SK-N-DZ (cell line): ENCODE results near the gene BTBD2.
A peak's percentile ranks its signal among the peaks of the same experiment; 100 is the strongest.

Source experiments
- DNase-seq: peaks from one replicate; pipeline ENCODE4 v3.0.0-alpha.2; 2015; ENCODE audit warnings: low spot score
- small RNA-seq, 2 experiments: library from RNA; depleted of rRNA; stranded (forward); fragments of <200 nt; gene quantifications; one replicate each; pipeline ENCODE3, GENCODE V24; 2014

The BTBD2 gene

GRCh38 chr19:1942934-1943555 lies 72.5 kb downstream of the BTBD2 start:
- no peak for DNase-seq

DNA sequence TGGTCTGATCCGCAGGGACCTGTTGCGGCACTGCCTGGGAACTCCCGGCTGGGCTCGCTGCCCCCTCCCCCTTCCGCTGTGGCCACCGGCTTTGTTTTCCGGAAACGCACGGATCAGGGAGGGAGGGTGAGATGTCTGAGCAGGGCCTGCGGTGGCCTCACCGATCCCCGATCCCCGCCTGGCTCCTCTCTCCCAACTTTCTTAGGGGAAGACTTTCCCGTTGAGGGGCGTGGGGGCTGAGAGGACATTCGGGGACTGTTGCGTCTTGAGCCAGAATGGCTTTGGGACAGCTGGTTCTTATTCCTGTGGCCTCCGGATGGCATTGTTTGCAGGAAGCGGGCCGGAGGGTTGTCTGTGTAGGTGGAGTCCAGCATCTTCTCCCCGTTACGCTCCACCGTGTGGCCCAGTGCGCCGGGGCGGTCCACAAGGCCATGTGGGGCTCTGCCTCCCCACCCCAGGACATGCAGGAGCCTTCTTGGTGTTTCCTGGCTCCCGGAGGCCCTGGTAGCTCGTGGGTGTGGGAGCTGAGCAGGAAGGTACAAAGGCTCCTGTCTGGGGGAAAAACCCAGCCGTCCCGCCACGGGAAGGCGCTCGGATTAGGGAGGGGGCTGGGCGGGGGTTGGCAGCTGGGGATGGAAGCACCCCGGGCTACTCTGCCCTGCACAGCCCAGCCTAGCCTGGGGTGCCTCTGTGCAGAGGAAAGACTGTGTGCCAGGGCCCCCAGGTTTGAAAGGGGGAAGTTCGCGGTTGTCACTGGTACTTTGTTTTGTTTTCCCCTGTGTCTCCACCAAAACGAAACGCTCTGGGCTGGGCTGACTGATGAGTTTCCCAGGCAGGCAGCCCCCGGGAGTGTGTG lies 73.2 kb downstream of the BTBD2 start:
- DNase-seq, result peak; percentile 60

DNA sequence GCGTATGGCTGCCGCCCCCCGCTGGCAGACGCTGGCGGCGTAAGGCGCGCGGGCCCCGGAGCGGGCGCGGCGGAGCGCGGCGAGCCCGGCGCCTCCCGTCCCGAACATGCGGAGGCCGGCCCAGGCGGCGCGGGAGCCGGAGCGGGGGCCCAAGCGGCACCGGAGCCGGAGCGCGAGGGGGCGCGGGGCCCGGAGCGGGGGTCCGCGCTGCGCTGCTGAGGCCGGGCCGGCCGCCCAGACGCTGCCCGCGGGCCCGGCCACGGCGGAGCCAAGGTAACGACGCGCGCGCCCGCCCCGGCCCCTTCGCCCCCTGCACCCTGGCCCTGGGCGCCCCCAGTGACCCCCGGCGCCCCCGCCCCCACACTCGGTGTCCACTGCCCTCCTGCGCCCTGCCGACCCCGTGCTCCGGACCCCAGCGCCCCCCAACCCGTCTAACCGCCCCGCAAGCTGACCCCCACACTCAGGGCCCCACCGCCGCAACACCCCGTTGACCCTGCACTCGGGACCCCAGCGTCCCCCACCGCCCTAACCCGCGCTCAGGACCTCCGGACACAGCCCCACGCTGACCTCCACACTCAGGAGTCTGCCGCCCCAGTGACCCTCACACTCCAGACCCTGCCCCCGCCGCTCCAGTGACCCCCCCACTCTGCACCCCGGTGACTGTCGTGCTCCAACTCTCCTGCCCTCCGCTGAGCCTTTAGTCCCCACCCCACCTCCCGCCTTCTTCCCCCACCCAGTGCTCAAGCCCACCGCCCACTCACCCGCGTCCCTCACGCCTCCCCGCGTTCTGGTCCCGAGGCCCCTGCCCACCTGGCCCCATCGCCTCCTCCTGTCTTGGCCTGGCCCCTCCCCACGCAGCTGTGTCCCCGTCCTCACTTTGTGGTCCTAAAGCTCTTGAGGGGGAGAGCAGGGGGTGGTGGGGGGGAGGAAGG lies 74.1 kb downstream of the BTBD2 start, which contains the start of gene CSNK1G2:
Gene CSNK1G2 (plus strand): TSS at position 27 of the 932 bp plus-strand sequence. CDS start 28,601 bp downstream, outside the sequence.
- no peak for DNase-seq

DNA sequence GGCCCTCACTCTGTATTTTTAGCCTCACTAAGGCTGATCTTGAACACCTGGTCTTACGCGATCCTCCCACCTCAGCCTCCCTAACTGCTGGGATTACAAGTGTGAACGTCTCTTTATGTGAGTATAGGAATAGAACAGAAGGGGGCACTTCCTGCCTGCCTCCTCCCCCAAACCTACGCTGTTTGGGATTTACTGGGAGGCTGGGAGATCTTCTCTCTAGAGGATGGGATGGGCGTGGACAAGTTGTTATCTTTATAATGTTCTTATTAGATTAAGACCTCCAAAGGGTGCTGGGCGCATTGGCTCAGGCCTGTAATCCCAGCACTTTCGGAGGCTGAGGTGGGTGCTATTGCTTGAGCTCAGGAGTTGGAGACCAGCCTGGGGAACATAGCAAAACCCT lies 77.4 kb downstream of the BTBD2 start:
- peak; percentile 32 for DNase-seq

DNA sequence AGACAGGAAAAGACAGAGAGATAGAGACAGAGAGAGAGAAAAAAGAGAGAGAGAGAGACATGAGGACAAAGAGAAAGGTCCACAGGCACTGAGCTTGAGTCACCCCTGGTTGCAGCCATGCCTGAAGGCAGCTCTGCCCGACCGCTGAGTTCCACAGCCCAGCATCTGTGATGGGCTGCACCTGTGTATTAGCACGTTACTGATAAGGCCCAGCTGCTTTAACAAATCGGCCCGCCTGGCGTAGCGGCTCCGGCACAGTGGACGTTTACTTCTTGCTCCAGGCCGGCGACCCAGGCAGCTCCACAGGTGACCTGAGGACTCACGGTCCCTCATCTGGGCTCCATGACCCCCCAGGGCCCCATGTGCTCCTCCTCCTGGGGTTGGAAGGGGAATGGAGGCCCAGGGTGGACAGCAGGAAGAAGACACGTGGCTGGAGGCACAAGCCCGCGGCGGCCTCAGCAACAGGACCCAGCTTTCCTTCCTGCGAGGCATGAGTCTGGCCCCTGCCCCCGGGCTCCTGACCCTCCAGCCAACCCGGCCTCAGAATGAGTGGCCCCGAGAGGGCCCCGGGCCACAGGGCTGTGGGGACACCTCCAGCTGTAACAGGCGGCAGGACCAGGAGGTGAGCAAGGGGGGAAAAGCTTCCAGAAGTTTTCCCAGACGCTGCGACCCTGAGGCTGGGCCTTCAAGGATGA lies 78.5 kb downstream of the BTBD2 start:
- DNase-seq, result no peak

GRCh38 chr19:1936430-1936829 lies 79.1 kb downstream of the BTBD2 start:
- DNase-seq, result no peak

GRCh38 chr19:1935484-1936208 lies 79.9 kb downstream of the BTBD2 start:
- peak; percentile 56 for DNase-seq

Small RNA genes within 50 kb of the gene (small RNA-seq; reads per million reads assigned to genes)
- 0 reads per million in 2 experiments for gene AC007136.1
